Trophoblast cell (in vitro differentiated cells and primary cell): ENCODE data around the gene PKP3.
"Not testable (repeated sequence)": the region's sequence is repeated elsewhere in the genome, so short reads cannot be mapped to it uniquely, and the experiment has no call there.

ENCODE experiments used
- DNase-seq, 2 donors: peaks; one replicate each; pipeline ENCODE4 v3.0.0-alpha.2; 2016
- H2AFZ ChIP-seq: 2 replicates; pipeline ENCODE4 v1.6.1; 2013; ENCODE audit warnings: low read length, moderate library complexity, mild to moderate bottlenecking; ENCODE audit not compliant: insufficient read depth, poor library complexity
- H2AK5ac ChIP-seq: 2 replicates; pipeline ENCODE4 v1.6.1; 2013; ENCODE audit warnings: mild to moderate bottlenecking, low read length
- H2BK120ac ChIP-seq: 2 replicates; pipeline ENCODE4 v1.6.1; 2013; ENCODE audit warnings: low read length, mild to moderate bottlenecking, moderate library complexity; ENCODE audit not compliant: insufficient read depth, poor library complexity
- H2BK12ac ChIP-seq: 2 replicates; pipeline ENCODE4 v1.6.1; 2013; ENCODE audit warnings: mild to moderate bottlenecking, low read length, moderate library complexity
- H2BK5ac ChIP-seq: 2 replicates; pipeline ENCODE4 v1.6.1; 2013; ENCODE audit warnings: low read length, low read depth, moderate library complexity, mild to moderate bottlenecking; ENCODE audit not compliant: poor library complexity
- H3K14ac ChIP-seq: 2 replicates; pipeline ENCODE4 v1.6.1; 2013; ENCODE audit warnings: mild to moderate bottlenecking, low read length
- H3K18ac ChIP-seq: 2 replicates; pipeline ENCODE4 v1.6.1; 2013; ENCODE audit warnings: mild to moderate bottlenecking, low read length
- H3K23ac ChIP-seq: 2 replicates; pipeline ENCODE4 v1.6.1; 2013; ENCODE audit warnings: low read length
- H3K27ac ChIP-seq: 2 replicates; pipeline ENCODE4 v1.5.1; 2013; ENCODE audit warnings: low read depth, mild to moderate bottlenecking, inconsistent platforms, low read length, moderate library complexity
- H3K27me3 ChIP-seq: 2 replicates; pipeline ENCODE4 v1.6.1; 2013; ENCODE audit warnings: inconsistent platforms, mild to moderate bottlenecking, low read length, moderate library complexity; ENCODE audit not compliant: insufficient read depth
- H3K36me3 ChIP-seq, 2 experiments: 1 replicate in 1 of 2; 2 replicates in 1 of 2; pipeline ENCODE4 v1.6.1; 2013; ENCODE audit warnings: low read length in 2 of 2, mild to moderate bottlenecking in 2 of 2, moderate library complexity in 1 of 2; ENCODE audit not compliant: insufficient read depth in 2 of 2, control insufficient read depth in 1 of 2
- H3K4ac ChIP-seq: 2 replicates; pipeline ENCODE4 v1.6.1; 2013; ENCODE audit warnings: low read depth, mild to moderate bottlenecking, low read length, moderate library complexity
- H3K4me1 ChIP-seq, 2 experiments: 1 replicate in 1 of 2; 2 replicates in 1 of 2; pipeline ENCODE4 v1.6.1; 2013; ENCODE audit warnings: low read length in 2 of 2, mild to moderate bottlenecking in 2 of 2, moderate library complexity in 1 of 2; ENCODE audit not compliant: insufficient read depth in 2 of 2, control insufficient read depth in 1 of 2
- H3K4me2 ChIP-seq: 2 replicates; pipeline ENCODE4 v1.6.1; 2013; ENCODE audit warnings: inconsistent platforms, mild to moderate bottlenecking, low read length, moderate library complexity
- H3K4me3 ChIP-seq: 2 replicates; pipeline ENCODE4 v1.5.1; 2013; ENCODE audit warnings: mild to moderate bottlenecking, low read depth, low read length, inconsistent platforms
- H3K79me1 ChIP-seq: one replicate; pipeline ENCODE4 v1.6.1; 2013; ENCODE audit warnings: low read length
- H3K79me2 ChIP-seq: 2 replicates; pipeline ENCODE4 v1.6.1; 2013; ENCODE audit warnings: low read length, mild to moderate bottlenecking; ENCODE audit not compliant: control insufficient read depth, insufficient read depth, poor library complexity
- H3K9ac ChIP-seq: 2 replicates; pipeline ENCODE4 v1.6.1; 2013; ENCODE audit warnings: mild to moderate bottlenecking, low read length
- H3K9me3 ChIP-seq: 2 replicates; pipeline ENCODE4 v1.6.1; 2013; ENCODE audit warnings: low read depth, mild to moderate bottlenecking, control low read depth, inconsistent platforms, low read length; ENCODE audit not compliant: insufficient read depth
- H4K12ac ChIP-seq: 2 replicates; pipeline ENCODE4 v1.6.1; 2013; ENCODE audit warnings: low read depth, mild to moderate bottlenecking, low read length, moderate library complexity
- H4K8ac ChIP-seq: 2 replicates; pipeline ENCODE4 v1.6.1; 2013; ENCODE audit warnings: low read depth, mild to moderate bottlenecking, low read length, moderate library complexity
- H4K91ac ChIP-seq: one replicate; pipeline ENCODE4 v1.6.1; 2013; ENCODE audit warnings: low read depth, mild to moderate bottlenecking, low read length, moderate library complexity
- WGBS: extraction: QIAGEN DNeasy Blood & Tissue Kit; methylation state at CpG from one replicate; pipeline ENCODE4 v1.1.7; 2013; ENCODE audit warnings: missing lambda C conversion rate; ENCODE audit not compliant: insufficient read length, insufficient coverage; ENCODE audit errors: extremely low coverage; 5-methylcytosine and 5-hydroxymethylcytosine counted together

PKP3 gene

DNA sequence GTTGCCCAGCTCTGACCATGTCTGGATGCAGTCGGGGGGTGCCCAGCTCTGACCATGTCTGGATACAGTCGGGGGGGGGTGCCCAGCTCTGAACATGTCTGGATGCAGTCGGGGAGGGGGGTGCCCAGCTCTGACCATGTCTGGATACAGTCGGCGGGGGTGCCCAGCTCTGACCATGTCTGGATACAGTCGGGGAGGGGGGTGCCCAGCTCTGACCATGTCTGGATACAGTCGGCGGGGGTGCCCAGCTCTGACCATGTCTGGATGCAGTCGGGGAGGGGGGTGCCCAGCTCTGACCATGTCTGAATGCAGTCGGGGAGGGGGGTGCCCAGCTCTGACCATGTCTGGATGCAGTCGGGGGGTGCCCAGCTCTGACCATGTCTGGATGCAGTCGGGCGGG, 16.7 kb downstream of the PKP3 start:
- not testable (repeated sequence) for H2AFZ ChIP-seq, DNase-seq, H2AK5ac ChIP-seq, H3K36me3 ChIP-seq, H3K27me3 ChIP-seq, H3K4ac ChIP-seq, H3K4me2 ChIP-seq, H3K9me3 ChIP-seq, H2BK5ac ChIP-seq, H3K9ac ChIP-seq, H3K23ac ChIP-seq, H2BK120ac ChIP-seq, H3K27ac ChIP-seq, H3K79me1 ChIP-seq, H3K79me2 ChIP-seq, H3K14ac ChIP-seq, H3K4me3 ChIP-seq, H4K12ac ChIP-seq, H4K91ac ChIP-seq, H3K18ac ChIP-seq, H2BK12ac ChIP-seq, H4K8ac ChIP-seq
- no CpG with 5 or more reads among the region's 13 CpGs for WGBS
- peaks cover 18% of the 10 kb centered on the region in 2 experiments for H3K4me1 ChIP-seq

DNA sequence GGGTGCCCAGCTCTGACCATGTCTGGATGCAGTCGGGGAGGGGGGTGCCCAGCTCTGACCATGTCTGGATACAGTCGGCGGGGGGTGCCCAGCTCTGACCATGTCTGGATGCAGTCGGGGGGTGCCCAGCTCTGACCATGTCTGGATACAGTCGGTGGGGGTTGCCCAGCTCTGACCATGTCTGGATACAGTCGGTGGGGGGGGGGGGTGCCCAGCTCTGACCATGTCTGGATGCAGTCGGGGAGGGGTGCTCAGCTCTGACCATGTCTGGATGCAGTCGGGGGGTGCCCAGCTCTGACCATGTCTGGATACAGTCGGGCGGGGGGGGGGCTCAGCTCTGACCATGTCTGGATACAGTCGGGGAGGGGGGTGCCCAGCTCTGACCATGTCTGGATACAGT, 17.5 kb downstream of the PKP3 start:
- not testable (repeated sequence) for H2BK5ac ChIP-seq, H3K4me2 ChIP-seq, H3K4ac ChIP-seq, H2BK12ac ChIP-seq, H3K36me3 ChIP-seq, H3K27me3 ChIP-seq, H3K9me3 ChIP-seq, H4K91ac ChIP-seq, H2AK5ac ChIP-seq, H3K4me3 ChIP-seq, H2BK120ac ChIP-seq, DNase-seq, H3K23ac ChIP-seq, H3K18ac ChIP-seq, H2AFZ ChIP-seq, H4K12ac ChIP-seq, H4K8ac ChIP-seq, H3K27ac ChIP-seq, H3K9ac ChIP-seq, H3K14ac ChIP-seq
- Histone ChIP-seq H3K4me1 (peaks cover 22 to 23% of the 10 kb centered on the region in 2 experiments), H3K79me2 (peaks cover 15% of the 10 kb centered on the region), H3K79me1 (peaks cover 11% of the 10 kb centered on the region)
- WGBS = no CpG with 5 or more reads among the region's 11 CpGs

DNA sequence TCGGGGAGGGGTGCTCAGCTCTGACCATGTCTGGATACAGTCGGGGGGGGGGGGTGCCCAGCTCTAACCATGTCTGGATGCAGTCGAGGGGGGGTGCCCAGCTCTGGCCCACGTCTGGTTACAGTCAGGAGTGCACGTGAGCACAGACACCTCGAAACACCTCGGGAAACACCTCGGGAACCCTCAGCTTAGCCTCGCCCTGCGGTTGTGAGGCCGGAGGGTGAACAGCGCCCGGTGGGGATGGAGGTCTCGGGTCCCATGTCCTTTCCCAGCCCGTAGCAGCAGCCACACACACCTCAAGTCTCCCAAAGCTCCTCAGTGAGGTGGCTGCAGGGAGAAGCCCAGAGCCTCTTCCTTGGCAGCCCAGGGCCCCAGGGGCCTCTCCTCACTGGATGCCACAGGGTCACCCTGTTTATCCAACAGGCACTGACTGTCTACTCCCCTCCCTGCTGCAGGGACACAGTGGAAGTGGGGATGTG, 18.7 kb downstream of the PKP3 start:
- Histone ChIP-seq H3K4me3 (no peak overlapping the region), H3K36me3 (no peaks in the 10 kb centered on the region), H2BK12ac (no peak overlapping the region), H3K14ac (no peak overlapping the region), H3K4ac (no peak overlapping the region), H2AFZ (no peak overlapping the region), H3K4me1 (peaks cover 19 to 28% of the 10 kb centered on the region in 2 experiments), H2AK5ac (no peak overlapping the region), H3K27ac (no peak overlapping the region), H3K23ac (no peak overlapping the region), H3K27me3 (no peaks in the 10 kb centered on the region), H4K8ac (no peak overlapping the region), H4K12ac (no peak overlapping the region), H3K79me1 (peaks cover 15% of the 10 kb centered on the region), H3K79me2 (peaks cover 14% of the 10 kb centered on the region), H2BK120ac (no peak overlapping the region), H4K91ac (no peak overlapping the region), H3K9ac (no peak overlapping the region), H3K9me3 (peaks cover 2% of the 10 kb centered on the region), H3K18ac (no peak overlapping the region), H3K4me2 (no peak overlapping the region), H2BK5ac (no peak overlapping the region)
- no peak for DNase-seq
- WGBS = no CpG with 5 or more reads among the region's 15 CpGs

DNA sequence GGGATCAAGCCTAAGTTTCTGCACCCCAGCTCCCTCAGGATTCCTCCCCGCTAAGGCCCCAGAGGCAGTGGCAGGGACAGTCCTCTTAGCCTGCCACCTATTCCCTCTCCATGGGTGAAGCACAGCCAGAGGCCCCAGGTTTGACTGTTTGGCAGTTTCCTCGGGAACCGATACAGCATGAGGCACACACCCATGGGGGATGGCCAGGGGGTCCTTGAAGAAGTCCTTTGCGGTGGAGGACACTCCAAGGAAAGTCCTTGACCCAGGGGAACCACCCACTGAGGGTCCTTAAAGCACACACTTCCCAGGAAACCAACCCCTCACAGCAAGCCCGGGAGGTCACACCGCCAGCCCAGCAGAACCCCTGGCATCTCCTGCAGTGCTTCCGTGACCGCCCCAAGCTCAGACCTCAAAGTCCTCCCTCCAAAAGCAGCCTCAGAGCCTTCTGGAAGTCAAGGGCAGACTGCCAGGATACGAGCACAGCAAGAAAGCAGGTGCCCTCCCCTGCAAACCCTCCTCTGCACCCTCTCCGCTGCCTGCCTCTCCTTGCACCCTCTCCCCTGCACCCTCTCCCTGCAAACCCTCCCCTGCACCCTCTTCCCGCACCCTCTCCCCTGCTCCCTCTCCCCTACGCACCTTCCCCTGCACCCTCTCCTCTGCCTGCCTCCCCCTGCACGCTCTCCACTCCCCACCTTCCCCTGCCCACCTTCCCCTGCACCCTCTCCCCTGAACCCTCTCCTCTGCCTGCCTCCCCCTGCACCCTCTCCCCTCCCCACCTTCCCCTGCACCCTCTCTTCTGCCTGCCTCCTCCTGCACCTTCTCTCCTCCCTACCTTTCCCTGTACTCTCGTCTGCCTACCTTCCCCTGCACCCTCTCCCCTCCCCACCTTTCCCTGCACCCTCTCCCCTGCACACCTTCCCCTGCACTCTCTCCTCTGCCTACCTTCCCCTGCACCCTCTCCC, 19.4 kb downstream of the PKP3 start:
- Histone ChIP-seq H3K9me3 (peaks cover 6% of the 10 kb centered on the region), H3K79me1 (peaks cover 20% of the 10 kb centered on the region), H3K14ac (no peak overlapping the region), H4K8ac (no peak overlapping the region), H3K4me3 (no peak overlapping the region), H2BK12ac (no peak overlapping the region), H3K23ac (no peak overlapping the region), H3K9ac (no peak overlapping the region), H3K4me2 (no peak overlapping the region), H3K4ac (no peak overlapping the region), H2AK5ac (no peak overlapping the region), H2AFZ (no peak overlapping the region), H3K36me3 (no peaks in the 10 kb centered on the region), H4K91ac (no peak overlapping the region), H3K27me3 (no peaks in the 10 kb centered on the region), H4K12ac (no peak overlapping the region), H2BK5ac (no peak overlapping the region), H3K79me2 (peaks cover 14% of the 10 kb centered on the region), H3K18ac (no peak overlapping the region), H2BK120ac (no peak overlapping the region), H3K27ac (no peak overlapping the region), H3K4me1 (peaks cover 25 to 35% of the 10 kb centered on the region in 2 experiments)
- WGBS = no CpG with 5 or more reads among the region's 14 CpGs
- no peak for DNase-seq
